ENCODE data around the gene PCDHB14.

DNA sequence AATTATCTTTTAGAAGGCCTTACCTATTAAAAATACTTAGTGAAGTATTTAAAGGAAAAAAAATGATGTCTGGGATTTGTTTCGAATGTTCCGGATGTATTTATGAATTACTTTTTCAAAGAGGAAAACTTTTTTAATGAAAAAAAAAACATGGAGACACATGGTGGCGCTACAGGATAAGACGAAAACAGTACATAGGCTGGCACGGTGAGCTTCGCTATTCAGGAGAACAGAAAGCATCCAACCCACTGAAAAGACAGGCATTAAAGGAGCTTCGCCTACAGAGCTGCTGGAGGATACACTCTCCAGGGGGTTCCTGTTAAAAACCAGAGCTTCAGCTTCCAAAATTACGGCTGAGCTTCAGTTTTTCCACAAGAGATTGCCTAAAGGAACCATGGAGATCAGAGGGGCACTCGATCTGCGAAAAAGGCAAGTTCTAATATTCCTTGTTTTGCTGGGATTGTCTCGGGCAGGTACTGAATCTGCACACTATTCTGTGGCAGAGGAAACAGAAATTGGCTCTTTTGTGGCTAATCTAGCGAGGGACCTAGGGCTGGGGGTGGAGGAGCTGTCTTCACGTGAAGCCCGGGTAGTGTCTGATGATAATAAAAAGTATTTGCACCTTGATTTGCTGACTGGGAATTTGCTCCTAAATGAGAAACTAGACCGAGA, at the start of gene PCDHB14:
- TF ChIP-seq POLR2A (IDR thresholded peaks at IDR 0.05) = peak in 1 of 3 donors; percentile 8
- peak in 1 of 7 experiments; percentile 10 for TF ChIP-seq CTCF (IDR thresholded peaks at IDR 0.05)
